HG03571 (cell line): Measurements from ENCODE around the gene PERM1.
A peak's percentile ranks its signal among the peaks of the same experiment; 100 is the strongest.
"Not testable (repeated sequence)": the region's sequence is repeated elsewhere in the genome, so short reads cannot be mapped to it uniquely, and the experiment has no call there.

Source experiments
- ATAC-seq: cut with Tn5 transposase; IDR thresholded peaks from one replicate; pipeline ENCODE4 v1.9.1; 2021; ENCODE audit not compliant: unreplicated experiment

The PERM1 gene

DNA sequence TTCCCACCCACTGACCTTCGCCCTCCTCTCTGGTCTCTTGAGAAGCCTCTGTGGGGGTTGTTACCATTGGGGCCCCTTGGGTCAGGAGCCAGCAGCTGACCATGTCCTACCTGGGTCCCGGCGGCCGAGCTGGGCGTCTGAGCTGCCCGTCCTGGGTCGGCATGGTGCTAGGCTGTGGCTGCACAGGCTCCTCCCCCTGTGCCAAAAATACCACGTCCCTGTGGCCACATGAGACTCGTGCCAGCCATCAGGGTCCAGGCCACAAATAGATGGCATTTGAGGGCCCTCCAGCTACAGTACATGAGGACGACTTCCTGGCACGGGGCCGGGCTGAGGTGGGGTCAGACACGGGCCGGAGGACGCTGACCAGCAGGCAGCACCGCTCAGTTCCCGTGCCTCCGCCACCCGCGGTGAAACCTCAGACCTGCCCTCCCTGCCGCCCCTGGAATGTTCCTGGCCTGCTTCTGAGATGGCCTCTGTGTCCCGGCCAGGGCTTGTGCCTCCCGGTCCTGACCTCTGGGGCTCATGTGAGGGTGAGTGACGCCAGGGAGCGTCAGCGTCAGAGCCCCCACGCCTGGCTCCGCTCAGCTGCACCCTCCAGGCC lies at the start of gene PERM1:
PERM1 (minus strand) TSS at position 139 of the 604 bp plus-strand sequence. CDS start 1,064 bp downstream, outside the sequence.
- ATAC-seq = no peak

DNA sequence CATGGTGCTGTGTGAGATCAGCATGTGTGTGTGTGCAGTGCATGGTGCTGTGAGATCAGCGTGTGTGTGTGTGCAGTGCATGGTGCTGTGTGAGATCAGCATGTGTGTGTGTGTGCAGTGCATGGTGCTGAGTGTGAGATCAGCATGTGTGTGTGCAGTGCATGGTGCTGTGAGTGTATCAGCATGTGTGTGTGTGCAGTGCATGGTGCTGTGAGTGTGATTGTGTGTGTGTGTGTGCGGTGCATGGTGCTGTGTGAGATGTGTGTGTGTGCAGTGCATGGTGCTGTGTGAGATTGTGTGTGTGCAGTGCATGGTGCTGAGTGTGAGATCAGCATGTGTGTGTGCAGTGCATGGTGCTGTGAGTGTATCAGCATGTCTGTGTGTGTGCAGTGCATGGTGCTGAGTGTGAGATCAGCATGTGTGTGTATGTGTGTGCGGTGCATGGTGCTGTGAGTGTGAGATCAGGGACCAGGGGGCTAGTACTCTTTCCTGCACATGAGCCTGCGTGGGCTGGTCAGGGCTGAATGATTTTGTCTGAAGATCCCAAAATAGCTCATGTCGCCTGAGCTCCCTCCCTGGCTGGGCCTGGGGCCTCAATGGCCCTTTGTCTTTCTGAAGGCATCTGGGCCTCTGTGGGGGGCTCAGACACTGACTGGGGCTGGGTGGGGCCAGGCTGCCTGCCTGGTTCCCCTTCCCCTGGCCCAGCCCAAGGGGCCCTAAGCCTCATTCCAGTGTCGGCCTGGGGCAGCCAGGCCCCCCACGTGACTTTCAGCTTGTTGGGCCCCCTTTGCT lies 49.2 kb upstream of the PERM1 start:
- ATAC-seq = not testable (repeated sequence)

DNA sequence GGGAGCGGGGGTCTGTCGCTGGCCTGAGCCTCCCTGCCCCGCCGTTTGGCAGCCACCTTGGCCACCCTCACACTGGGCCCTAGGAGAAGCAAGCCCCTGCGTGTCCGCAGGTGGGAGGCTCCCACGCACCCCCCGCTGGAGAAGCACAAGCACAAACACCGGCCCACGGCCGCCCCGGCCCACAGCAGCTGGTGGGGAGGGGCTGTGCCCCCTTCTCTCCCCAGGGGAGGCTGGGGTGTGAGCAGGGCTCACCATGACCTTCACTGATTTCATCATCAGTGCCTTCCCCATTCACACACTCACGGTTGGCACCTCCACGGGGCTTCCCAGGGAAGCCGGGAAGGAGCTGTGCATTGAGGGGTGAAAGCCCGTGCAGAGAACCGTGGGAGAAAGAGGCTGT lies 45.9 kb upstream of the PERM1 start:
- no peak for ATAC-seq

DNA sequence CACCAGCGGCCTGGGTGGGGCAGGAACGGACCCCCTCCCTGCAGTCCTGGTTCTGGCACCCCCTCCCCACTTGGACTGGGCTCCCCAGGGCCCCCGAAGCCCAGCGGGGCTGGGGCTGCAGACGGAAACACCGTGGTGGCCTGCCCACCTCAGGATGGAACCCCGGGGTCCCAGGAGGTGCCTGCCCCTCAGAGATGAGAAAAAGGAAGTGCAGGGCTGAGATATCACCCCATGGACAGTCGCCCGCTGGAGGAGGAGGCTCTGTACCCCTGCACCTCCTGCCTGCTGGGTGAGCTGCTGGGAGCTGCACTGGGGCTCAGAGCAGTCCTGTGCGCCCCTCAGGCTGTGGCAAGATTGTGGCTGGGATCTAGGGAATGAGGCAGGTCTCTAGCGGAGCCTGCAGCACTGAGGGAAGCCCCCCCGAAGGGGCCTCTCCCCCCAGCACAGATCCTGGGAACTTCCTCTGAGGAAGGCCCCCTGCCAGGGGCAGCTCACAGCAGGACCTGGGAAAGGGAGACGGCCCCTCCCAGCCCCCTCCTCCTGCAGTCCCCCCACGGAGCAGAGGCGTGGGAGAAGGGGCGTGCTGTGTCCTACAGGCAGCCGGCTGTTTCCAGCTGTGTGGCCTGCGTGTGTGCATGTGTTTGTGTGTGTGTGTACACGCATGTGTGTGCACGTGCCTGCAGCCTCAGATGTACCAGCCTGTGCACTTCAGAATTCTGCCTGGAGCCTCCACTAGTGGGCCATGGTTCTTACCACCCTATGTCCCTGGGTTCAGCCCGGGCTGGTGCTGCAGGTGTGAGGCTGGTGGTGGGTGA lies 44.9 kb upstream of the PERM1 start:
- ATAC-seq = no peak

- no peak for ATAC-seq
Measured at GRCh38 chr1:1025730-1026129, 43.8 kb upstream of the PERM1 start.

- ATAC-seq = no peak
Measured at GRCh38 chr1:1024771-1025699, 43.1 kb upstream of the PERM1 start.

GRCh38 chr1:1024149-1024770 lies 42.4 kb upstream of the PERM1 start:
- no peak for ATAC-seq

GRCh38 chr1:1023700-1024099 lies 41.8 kb upstream of the PERM1 start:
- no peak for ATAC-seq

DNA sequence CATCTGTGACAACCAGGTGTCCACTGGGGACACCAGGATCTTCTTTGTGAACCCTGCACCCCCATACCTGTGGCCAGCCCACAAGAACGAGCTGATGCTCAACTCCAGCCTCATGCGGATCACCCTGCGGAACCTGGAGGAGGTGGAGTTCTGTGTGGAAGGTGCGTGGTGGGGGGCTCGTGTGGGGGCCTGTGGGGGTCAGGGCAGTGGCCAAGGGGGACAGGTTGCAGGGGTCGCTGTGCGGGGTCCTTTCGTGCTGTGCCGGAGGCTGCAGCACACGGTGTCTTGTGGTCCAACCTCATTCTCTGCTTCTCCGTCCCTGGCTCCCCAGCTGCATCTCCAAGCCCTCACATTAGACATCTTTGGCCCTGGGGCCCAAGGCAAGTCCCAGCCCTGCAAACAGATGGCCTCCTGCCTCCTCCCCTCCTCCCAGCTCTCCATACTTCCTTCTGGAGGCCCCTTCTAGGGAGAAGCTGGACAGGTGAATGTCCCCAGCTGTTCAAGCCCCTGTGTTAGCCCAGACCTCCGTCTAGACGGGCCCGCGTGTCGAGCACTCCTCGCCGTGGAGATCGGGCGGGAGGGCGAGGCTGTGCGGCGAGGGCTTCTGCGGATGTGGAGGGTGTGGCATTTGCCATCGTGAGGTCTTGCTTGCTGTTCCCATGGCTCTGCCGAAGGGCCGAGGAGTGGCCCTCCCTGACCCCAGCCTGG lies 40.6 kb upstream of the PERM1 start:
- no peak for ATAC-seq

- no peak for ATAC-seq
Measured at GRCh38 chr1:1021920-1022259, 40.0 kb upstream of the PERM1 start.

DNA sequence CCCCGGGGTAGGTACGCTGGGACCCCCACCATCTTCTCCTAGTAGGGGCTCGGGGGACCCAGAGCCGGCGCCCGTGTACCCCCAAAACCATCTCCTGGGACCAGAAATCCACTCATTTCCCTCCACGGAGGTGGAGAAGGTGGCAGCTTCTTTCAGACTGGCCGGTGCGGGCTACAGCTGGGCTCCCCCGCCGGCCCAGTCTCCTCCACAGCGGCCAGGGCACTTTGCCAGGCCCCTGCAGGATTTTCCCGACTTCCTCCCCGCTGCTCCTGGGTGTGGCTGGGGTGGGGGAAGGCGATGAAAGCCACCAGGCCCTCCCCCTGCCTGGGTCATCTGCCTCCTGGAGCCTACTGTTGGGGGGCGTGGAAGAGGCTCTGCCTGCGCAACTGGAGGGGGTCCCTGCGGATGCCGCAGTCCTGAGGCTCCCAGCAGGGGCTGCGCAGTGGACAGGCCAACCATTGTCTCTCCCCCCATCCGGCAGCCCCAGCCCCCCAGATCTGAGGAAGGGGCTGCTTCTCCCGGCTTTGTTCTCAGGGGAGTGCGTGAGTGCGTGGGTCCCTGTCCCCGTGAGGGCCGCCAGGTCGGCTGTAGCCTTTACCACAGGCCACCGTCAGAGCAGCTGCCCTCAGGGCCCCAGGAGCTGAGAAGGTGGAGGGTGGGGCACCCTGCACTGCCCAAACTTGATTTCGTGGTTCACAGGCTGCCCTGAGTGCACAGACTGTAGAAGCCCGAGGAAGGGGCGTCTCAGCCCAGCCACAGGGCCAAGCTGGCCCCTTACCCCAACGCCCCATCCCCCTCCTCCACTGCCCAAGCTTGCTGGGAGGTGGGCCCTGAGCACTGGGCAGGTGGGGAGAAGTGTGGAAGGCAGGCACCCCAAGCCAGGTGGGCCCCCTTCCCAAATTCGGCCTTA lies 39.4 kb upstream of the PERM1 start:
- ATAC-seq = no peak

GRCh38 chr1:1020415-1021009 lies 38.6 kb upstream of the PERM1 start:
- ATAC-seq = no peak

DNA sequence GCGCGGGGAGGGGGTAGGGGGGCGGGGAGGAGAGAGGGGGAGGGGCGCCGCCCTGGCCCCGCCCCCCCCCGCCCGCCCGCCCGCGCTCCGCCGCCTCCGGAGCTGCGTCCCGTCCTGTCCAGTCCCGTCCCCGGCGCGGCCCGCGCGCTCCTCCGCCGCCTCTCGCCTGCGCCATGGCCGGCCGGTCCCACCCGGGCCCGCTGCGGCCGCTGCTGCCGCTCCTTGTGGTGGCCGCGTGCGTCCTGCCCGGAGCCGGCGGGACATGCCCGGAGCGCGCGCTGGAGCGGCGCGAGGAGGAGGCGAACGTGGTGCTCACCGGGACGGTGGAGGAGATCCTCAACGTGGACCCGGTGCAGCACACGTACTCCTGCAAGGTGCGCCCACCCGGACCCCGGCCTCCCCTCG lies 38.1 kb upstream of the PERM1 start, which contains the start of gene AGRN:
AGRN (plus strand) TSS at position 121 of the 405 bp plus-strand sequence; CDS start at position 174, 53 bp downstream.
- peak; percentile 36 for ATAC-seq

- peak; percentile 58 for ATAC-seq
Measured at GRCh38 chr1:1019122-1019999, 37.5 kb upstream of the PERM1 start.

GRCh38 chr1:1018321-1018685 lies 36.4 kb upstream of the PERM1 start:
- ATAC-seq = not testable (repeated sequence)

DNA sequence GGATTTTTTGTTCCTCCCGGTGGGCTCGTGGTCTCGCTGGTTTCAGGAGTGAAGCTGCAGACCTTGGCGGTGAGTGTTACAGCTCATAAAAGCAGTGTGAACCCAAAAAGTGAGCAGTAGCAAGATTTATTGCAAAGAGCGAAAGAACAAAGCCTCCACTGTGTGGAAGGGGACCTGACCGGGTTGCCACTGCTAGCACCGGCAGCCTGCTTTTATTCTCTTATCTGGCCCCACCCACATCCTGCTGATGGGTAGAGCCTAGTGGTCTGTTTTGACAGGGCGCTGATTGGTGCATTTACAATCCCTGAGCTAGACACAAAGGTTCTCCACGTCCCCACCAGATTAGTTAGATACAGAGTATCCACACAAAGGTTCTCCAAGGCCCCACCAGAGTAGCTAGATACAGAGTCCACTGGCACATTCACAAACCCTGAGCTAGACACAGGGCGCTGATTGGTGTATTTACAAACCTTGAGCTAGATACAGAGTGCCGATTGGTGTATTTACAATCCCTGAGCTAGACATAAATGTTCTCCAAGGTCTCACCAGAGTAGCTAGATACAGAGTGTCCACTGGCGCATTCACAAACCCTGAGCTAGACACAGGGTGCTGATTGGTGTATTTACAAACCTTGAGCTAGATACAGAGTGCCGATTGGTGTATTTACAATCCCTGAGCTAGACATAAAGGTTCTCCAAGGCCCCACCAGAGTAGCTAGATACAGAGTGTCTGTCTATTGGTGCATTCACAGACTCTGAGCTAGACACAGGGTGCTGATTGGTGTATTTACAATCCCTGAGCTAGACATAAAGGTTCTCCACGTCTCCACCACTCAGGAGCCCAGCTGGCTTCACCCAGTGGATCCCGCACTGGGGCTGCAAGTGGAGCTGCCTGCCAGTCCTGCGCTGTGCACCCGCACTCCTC lies 35.8 kb upstream of the PERM1 start:
- not testable (repeated sequence) for ATAC-seq
